Osteocyte (in vitro differentiated cells): ENCODE results near the gene THSD1. TPM values are rescaled to one million over a fixed set of nuclear protein-coding genes. Genes with fewer than 3 reads are reported as not detected.

Experiments used
- DNase-seq: peaks from one replicate; pipeline ENCODE4 v3.0.0; 2021; ENCODE audit warnings: mixed read lengths; ENCODE audit not compliant: unreplicated experiment; ENCODE audit errors: extremely low spot score
- H3K27ac Mint-ChIP-seq: one replicate; pipeline ENCODE4 v1.8.0; 2021; ENCODE audit warnings: mild to moderate bottlenecking, mixed read lengths; ENCODE audit not compliant: unreplicated experiment
- H3K27me3 Mint-ChIP-seq: one replicate; pipeline ENCODE4 v1.8.0; 2021; ENCODE audit warnings: mixed read lengths; ENCODE audit not compliant: unreplicated experiment
- H3K36me3 Mint-ChIP-seq: one replicate; pipeline ENCODE4 v1.8.0; 2021; ENCODE audit warnings: mixed read lengths; ENCODE audit not compliant: unreplicated experiment
- H3K4me1 Mint-ChIP-seq: one replicate; pipeline ENCODE4 v1.8.0; 2021; ENCODE audit warnings: mixed read lengths; ENCODE audit not compliant: unreplicated experiment
- H3K4me3 Mint-ChIP-seq: one replicate; pipeline ENCODE4 v1.8.0; 2021; ENCODE audit warnings: mild to moderate bottlenecking, moderate library complexity, mixed read lengths; ENCODE audit not compliant: unreplicated experiment
- H3K9me3 Mint-ChIP-seq: one replicate; pipeline ENCODE4 v1.8.0; 2021; ENCODE audit warnings: mixed read lengths; ENCODE audit not compliant: unreplicated experiment
- CTCF ChIP-seq: fragments of 200-600 bp; sonication (generic); IDR thresholded peaks from 2 replicates; pipeline ENCODE4 v1.5.0; 2021; ENCODE audit warnings: antibody characterized with exemption, mild to moderate bottlenecking, moderate library complexity
- total RNA-seq: library from RNA; stranded (reverse); gene quantifications from 2 replicates; pipeline ENCODE4 v1.2.1, GENCODE V29; 2021

The THSD1 gene
- total RNA-seq, 1 donor from 2014 or later = 3.7 TPM

DNA sequence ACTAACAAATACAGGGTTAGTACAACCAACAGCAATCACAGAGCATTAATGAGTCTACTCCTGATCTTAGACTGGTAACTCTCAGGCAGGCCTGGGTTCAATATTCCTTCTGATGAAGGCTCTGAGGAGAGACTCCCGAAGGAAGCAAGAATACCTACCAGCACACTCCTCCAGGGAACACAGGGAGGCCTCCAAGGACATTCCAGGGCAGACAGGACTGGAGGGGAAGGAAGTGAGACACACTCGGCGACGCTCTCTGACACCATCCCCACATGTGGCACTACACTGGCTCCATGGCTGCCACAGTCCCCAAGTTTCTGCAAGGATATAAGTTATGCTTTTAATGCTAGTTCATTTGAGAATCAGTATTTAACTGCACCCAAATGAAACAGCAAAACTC, 20.1 kb downstream of the THSD1 start:
- no peak for TF ChIP-seq CTCF
- DNase-seq = peak; percentile 46
- Mint-ChIP-seq H3K9me3 (peaks cover 7% of the 10 kb centered on the region), H3K36me3 (peaks cover 4% of the 10 kb centered on the region), H3K4me3 (no peak overlapping the region), H3K4me1 (no peaks in the 10 kb centered on the region), H3K27me3 (no peaks in the 10 kb centered on the region), H3K27ac (no peak overlapping the region)

- Mint-ChIP-seq H3K4me3 (no peak overlapping the region), H3K27ac (no peak overlapping the region), H3K4me1 (no peaks in the 10 kb centered on the region), H3K9me3 (peaks cover 7% of the 10 kb centered on the region), H3K27me3 (no peaks in the 10 kb centered on the region), H3K36me3 (peaks cover 4% of the 10 kb centered on the region)
- no peak for DNase-seq
- no peak for TF ChIP-seq CTCF
Measured at GRCh38 chr13:52383366-52383765, 22.6 kb downstream of the THSD1 start.

DNA sequence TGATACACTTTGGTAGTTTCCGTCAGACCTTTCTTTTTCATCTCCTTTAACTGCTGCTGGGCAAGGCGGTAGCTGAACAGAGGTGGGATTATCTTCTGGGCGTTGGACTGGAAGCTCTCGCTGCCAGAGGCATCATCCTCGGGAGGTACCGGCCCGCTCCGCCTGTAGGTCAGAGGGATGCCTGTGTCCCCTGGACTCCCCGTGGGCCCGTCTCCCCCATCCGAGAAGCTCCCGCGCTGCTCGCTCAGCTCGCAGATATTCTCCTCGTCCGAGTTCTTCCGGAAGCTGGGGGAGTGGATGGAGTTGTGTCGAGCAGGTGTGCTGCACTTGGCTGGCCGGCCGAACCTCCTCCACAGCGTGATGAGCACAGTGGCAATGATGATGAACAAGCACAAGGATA, 27.7 kb downstream of the THSD1 start:
- no peaks in the 10 kb centered on the region for H3K36me3 Mint-ChIP-seq
- TF ChIP-seq CTCF = no peak
- H3K4me3 Mint-ChIP-seq = no peak overlapping the region
- no peaks in the 10 kb centered on the region for H3K9me3 Mint-ChIP-seq
- no peak overlapping the region for H3K27ac Mint-ChIP-seq
- peaks cover 5% of the 10 kb centered on the region for H3K4me1 Mint-ChIP-seq
- peak; percentile 78 for DNase-seq
- H3K27me3 Mint-ChIP-seq = no peaks in the 10 kb centered on the region

- Mint-ChIP-seq H3K27ac (no peak overlapping the region), H3K27me3 (no peaks in the 10 kb centered on the region)
- no peak for TF ChIP-seq CTCF
Measured at GRCh38 chr13:52377898-52378297, 28.1 kb downstream of the THSD1 start.

DNA sequence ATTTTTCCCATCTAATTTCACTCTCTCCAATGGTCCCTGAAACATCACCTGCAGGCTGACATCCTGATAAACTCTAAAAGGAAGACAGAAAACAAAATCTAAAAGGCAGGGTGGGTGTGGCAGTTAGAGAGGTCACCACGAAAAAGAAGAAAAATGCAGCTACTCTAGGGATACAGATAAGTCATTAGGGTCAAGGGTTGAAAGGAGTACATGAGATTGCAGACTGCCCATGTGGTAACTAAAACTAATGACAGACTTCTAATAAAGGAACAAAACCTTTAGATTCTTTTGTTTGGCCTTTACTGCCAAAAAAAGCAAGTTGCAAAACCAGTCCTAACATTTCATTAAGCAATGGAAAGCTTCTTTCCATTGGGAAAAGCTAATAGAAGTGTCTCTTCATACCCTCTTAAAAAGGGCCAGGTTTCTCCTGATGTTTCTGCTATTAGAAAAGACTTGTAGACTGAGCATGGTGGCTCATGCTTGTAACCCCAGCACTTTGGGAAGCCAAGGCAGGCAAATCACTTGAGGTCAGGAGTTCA, 31.0 kb downstream of the THSD1 start:
- no peak for DNase-seq
- no peaks in the 10 kb centered on the region for H3K27me3 Mint-ChIP-seq
- no peak for TF ChIP-seq CTCF
- no peaks in the 10 kb centered on the region for H3K9me3 Mint-ChIP-seq
- H3K4me3 Mint-ChIP-seq = no peak overlapping the region
- H3K27ac Mint-ChIP-seq = no peak overlapping the region
- H3K36me3 Mint-ChIP-seq = no peaks in the 10 kb centered on the region
- peaks cover 15% of the 10 kb centered on the region for H3K4me1 Mint-ChIP-seq

More at GRCh38 chr13:52377898-52378297, 28.1 kb downstream of the THSD1 start:
- peak; percentile 81 for DNase-seq
- H3K4me1 Mint-ChIP-seq = peaks cover 5% of the 10 kb centered on the region
- no peak overlapping the region for H3K4me3 Mint-ChIP-seq
- no peaks in the 10 kb centered on the region for H3K36me3 Mint-ChIP-seq
- H3K9me3 Mint-ChIP-seq = no peaks in the 10 kb centered on the region
